GM21423 (cell line): ENCODE results near the gene HMCN1.

Source experiments
- ATAC-seq: cut with Tn5 transposase; IDR thresholded peaks from one replicate; pipeline ENCODE4 v1.9.1; 2021; ENCODE audit warnings: mild to moderate bottlenecking, moderate library complexity; ENCODE audit not compliant: unreplicated experiment

The HMCN1 gene

DNA sequence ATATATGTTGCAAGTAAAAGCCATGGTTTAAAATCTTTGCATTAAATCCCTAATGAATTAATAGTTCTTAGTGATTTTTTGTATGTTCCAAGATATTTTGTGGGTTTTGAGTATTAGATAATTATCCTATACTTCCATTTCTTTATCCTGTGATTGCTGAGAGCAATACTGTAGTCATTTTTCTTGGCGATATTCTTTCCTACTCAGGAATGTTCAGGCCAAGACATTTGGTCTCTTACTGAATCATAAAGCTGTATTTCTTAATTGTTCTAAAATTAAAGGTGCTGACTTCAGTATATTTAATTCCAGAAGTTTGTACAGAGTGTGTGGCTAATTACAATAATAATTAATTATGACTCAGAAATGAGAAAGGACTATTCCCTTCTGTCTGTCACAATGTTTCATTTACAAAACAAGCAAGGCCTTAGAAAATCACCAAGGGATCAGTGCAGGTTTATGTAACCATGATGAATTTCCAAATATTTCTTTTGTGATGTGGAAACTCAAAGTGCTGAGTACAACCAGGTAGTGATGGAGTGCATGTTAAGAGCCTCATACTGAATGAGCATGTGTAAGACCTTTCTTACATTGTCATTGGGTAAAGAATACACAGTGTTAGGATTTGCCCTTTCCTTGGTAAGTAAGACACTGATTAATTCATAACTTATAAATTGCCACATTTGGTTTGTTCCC, 161.2 kb downstream of the HMCN1 start:
- ATAC-seq, result no peak

DNA sequence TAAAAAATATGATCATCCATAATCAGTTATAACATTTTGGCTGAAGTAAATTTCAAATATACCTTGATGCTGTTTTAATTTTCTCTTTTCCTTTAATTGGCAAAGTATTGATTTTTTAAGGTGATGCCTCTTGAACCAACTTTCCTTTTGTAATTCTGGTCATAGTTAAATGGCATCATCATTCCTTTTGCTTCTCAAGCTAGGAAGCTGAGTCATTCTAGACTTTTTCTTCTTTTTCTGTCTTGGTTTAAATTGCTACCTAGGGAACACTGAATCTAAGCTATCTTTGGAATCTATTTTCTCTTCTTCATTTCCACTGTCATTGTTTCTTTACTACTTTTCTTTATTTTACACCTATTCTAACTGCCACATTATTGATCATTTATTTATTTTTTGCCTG, 162.7 kb downstream of the HMCN1 start:
- no peak for ATAC-seq

DNA sequence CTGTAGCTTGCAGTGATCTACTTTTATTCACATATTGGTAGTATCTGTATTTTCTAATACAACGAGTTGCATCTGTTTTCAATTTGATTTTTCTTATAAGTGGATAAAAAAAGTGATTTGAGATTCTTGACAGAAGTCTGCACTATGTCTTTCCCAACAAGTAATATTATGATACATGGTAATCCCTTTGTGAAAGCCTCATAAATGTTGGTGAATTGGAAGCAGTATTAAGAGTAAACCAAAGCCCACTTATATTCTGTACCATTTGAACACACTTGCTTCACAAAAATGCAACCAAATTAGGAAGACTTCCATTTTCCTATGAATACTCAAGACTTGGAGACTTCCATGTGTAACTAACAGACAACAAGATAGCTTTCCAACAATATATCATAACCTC, 172.0 kb downstream of the HMCN1 start:
- ATAC-seq, result no peak

DNA sequence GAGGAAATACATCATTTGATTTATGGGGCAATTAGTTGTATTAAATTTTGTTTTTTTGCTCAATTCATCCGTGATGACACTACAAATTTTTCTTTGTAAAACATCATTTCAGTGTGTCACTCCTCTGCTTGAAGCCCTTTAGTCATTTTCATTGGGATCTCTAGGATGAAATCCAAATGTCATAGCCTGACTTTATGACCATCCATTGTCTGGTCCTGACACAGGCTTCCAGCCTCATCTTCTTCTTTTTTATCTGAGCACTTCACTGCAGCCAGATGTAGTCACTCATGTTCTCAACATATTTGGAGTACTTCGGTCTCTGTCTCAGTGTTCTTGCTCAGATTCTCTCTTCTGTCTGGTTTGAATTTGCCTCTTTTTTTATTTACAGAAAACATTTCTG, 173.1 kb downstream of the HMCN1 start:
- ATAC-seq, result no peak

DNA sequence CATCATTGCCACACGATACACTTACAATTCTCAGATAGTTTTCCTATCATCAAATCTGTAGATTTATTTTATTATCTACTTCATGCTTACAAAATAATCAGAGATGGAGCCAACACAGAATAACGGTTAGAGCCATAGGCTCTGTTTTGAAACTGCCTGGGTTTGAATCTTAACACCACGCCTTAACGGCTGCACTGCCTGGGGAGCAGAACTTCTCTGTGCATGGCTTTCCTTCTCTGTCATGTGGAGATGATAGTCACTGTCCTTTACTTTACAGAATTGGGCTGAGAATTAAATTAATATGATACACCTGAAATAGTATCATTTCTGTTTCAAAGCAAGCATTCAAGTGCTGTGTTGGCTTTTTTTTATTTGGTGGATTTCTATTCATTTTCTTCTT, 177.8 kb downstream of the HMCN1 start:
- no peak for ATAC-seq

DNA sequence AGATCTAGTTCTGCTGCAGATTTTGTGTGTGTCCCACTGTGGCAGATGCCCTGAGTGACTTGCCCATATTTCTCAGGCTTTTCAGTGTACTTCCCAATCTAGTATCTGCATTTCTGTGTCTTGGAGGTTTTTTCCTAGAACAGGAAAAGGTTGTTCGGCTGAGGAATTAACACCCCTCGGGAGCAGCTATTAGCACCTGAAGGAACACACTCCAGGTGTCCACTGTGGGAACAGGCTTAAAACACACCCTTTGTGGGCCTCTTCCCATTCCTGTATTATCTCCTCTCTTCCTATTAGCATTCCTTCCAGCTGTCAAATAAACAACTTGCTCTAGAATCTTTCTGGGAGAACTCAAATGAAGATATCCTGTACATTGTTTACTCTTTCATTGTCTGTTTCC, 178.3 kb downstream of the HMCN1 start:
- ATAC-seq, result no peak

DNA sequence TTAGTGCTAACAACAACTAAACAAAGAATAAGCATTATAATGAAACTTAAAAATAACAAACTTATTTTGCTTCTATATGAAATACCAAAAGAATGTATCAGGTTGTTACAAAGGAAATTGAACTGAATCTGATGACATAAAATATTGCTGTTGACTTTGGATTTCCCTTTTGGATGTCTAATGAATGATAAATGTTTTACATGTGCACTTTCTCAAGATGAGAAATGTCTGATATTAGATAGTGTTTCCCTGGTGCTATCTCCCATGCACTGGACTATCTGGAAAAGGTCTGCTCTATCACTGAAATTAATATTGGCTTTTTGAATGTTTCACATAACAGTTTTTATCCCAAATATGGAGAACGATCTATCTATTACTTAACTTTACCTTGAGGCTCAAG, 179.9 kb downstream of the HMCN1 start:
- no peak for ATAC-seq

DNA sequence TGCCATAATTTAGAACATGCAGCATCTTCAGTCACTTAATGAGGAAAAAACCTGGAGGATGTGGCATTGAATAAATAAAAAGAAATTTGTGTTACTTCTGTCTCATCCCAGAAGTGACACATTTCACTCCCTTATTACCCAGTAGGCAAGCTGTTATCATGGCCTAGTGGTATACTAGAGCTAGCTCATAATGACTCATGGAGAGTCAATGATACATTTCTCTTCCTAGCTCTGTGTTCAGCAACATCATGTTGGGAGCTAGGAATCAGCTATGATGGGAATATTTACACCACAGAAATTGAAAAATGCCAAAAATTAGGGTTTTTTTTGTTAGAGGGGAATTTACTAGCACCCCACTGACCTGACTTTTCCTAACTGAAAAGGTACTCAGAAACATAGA, 182.7 kb downstream of the HMCN1 start:
- ATAC-seq, result no peak

DNA sequence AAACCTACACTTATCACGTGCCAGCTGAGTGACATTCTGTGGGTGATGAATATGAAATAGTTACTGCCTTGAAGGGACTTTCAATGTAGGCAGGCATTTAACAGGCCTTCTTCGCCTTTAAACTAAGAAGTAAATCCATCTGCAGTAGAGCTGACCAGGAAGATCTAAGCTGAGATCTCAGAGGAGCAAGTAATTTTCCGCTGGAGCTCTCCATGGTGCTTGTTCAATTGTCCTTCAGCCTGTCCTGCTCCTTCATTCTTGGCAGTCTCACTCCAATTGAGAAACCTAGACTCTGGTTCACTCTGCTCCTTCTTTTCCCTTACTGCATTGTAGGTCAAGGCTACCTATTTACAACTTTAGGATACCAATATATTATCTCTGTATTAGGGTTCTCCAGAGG, 183.5 kb downstream of the HMCN1 start:
- ATAC-seq, result no peak

DNA sequence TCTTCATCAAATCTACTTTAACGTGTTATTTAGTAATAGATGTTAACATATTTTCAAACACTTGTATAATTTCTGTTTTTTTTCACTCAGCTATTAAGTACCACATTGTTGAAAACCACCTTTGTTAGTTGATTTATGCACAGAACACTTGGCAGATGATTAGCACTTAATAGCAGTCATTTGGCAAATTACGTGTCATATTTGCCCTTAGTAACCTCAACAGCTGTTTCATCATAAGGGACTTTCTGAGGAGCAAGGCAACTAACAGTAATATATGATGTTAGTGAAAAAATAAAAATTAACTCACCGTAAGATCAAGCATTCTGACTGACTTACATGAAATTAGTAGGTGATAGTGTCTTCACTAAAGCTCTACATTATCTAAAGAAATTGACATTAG, 186.4 kb downstream of the HMCN1 start:
- no peak for ATAC-seq

DNA sequence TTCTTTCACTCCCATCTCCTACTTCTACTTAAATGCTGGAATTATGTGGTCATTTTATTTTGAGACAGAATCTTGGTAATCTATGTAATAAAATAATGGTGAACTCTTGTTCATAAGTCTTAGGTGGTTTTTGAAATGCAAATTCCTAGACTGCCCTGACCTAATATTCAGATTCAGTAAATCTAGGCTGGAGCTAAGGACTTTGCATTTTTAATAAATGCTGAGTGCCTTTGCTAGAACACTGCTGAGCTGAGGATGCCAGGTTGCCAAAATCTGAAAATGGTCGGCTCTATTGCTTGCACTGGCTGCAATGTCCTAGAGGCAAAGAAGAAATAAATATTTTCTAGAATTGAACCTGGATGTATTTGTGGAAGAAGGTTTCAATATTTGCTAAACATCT, 187.4 kb downstream of the HMCN1 start:
- ATAC-seq, result no peak

DNA sequence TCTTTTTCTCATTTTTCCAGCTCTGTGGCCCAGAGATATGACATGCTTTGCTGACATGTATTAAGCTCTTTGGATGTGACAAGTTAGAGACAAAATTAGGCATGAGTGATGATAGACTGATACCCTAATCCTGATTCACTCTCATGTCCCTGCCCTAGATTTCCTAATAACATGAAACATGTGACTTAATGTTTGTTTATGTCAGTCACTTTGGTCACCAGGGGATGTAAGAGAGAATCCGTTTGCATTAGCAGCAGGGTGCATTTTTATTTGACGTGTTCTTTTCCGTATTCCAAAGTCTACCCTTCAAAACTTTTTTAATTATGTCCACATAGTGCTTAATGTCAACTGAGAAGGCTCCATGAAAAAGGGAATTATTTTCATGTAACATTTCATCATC, 192.4 kb downstream of the HMCN1 start:
- ATAC-seq, result no peak

DNA sequence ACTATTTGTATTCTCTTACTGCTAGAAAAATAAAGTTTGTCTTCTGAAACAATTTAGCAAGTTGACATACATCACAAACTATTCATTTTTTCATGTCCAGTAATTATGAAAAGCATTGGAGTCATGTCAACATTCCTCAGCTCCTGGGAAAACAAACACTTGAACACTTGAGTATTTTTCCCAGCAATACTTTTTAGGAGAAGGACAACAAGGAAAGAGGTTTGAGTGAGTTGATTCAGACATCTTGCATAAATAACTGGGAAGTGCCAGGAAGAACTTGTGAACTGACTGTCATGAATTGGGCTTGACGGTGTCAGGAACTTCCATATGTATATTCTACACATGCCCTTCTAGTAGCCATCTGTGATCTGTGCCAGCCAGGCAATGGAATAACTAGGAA, 195.6 kb downstream of the HMCN1 start:
- no peak for ATAC-seq

DNA sequence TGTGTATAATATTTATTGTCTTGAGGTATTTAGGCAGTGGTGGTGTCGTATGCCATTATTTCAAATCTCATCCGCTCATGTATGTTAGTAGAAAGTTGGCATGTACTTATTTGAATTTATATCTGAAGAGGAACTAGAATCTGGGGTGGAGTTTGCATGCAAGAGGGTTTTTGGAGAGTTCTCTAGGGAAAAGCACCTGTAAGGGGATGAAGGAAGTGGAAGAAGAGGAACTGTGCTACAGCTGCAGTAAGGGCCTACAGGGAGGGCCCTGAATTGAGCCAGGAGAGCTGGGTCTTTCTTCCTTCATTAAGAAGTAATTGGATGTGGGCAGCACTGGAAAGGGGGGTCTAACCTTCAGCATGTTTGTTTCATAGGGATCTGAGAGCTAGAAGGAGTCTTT, 197.2 kb downstream of the HMCN1 start:
- ATAC-seq, result no peak

DNA sequence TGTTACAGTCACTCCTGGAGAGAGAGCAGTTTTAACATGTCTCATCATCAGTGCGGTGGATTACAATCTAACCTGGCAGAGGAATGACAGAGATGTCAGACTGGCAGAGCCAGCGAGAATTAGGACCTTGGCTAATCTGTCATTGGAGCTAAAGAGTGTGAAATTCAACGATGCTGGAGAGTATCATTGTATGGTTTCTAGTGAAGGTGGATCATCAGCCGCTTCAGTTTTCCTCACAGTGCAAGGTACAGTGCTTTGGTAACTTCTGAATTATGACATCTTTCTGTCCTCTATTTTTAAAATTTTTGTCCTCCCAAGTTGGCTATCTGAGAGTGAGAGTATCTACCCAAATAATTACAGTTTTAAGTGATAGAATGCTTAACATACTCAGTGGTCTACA, 199.4 kb downstream of the HMCN1 start:
- no peak for ATAC-seq

DNA sequence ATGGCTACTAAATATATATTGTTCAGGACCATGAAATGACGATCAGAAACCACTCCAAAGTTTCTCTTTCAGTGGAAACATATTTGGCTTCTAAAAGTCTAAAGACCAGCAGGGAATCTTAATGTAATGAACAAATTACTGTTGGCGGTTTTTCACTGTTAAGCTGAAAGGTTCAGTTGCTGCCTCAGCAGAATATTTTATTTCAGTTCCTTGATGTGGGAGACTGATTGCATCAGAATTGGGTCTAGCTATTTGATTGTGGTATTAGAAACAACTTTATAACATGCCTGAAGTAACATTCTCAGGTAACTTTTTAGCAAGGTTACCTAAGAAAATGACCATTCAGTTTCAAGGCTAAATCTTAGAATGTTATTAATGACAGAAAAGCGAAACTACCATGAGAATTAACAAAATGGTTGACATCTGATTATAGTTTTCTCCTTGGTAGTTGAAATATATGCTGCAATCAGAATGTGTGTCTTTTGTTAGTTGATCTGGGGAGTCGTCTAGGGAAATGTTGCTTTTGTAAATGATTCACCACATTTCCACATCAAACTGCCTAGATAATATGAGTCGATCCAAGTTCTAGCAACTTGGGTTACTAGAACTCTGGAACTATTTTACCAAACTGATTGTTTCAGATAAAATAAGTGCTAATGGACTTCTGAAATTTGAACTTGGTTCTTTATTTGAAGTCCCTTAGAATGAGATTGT, 200.4 kb downstream of the HMCN1 start:
- ATAC-seq, result no peak

DNA sequence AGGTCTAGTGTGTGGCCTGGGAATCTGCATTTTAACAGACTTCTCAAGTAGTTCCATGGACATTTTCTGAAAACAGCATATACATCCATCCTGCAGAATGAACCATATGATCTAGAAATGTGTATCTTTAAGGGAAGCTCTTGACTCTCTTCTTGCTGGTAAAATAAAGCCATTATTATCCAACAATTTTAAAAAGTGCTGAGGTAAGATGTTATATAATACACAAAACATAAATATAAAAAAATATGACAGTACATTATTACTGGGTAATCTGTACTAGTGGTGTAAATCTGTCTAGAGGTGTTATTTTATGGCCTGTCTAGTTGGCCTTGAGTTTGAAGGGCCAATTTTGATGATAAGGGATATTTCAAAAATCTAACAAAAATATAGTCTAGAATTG, 201.2 kb downstream of the HMCN1 start:
- ATAC-seq, result no peak

DNA sequence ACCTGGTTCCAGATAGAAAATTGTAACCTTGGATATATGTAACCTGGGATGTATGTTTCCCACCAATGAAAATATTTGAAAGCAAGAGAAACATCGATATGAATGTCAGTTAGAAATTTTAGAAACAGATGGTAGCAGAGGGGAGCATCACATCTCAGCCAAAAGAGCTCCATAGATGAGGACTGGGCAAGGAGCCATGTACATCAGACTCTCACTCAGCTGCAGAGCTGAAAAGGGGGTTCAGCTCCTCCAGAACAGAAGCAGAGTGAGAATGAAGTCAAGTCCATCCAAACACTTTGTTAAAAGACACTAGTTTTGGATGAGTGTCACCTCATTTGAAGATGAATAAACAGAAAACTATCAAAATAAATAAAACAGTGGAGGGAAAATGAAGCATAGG, 202.4 kb downstream of the HMCN1 start:
- ATAC-seq, result no peak

DNA sequence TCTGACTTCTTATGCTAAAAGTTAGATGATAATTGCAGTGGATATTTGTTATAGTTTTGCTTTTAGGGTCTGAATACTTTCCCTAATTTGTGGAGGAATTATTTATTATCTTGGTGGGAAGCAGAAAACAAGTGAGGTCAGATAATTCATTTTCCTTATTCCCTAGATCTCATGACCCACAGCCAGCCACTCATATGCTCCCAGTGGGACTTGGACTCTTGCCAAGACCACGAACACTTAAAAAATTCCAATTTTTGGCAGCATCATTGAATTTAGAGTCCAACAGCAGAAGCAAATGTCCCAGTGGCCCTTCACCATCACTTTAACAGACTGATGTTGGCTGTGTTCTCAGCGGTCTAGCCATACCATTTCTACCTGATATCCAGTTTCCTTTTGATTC, 204.2 kb downstream of the HMCN1 start:
- no peak for ATAC-seq

DNA sequence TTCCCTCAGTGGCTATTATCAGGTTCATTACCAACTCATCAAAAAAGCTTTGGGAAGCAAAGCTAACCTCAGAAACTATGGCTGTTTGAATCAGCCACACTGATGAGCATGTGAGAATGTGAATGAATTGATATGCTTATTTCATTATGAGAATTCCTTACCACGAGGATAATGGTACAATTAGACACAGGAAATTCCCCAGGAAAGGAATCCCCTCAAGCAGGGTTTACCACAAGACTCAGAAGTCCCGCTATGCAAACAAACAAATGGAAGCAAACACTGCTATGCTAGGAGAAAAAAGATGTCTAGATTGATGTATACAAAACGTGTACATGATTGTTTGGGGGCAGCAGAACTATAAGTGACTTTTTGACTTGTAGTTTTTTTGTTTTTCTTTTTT, 205.0 kb downstream of the HMCN1 start:
- no peak for ATAC-seq

DNA sequence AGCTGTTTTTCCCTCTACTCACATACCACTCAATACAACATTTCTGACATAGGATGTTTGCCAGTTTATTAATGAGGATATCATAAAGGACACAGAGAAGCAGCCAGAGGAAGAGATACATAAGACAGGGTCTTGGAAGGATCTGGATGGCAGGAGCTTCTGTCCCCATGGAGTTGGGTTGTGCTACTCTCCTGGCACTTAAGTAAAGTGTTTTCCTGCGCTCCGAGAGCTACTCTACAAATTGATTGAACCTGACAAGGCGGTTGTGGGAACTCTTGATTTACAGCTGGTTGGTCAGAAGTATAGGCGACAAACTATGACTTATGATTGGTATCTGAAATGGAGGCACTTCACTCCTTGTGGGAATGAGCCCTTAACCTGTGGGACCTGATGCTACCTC, 208.8 kb downstream of the HMCN1 start:
- ATAC-seq, result no peak

DNA sequence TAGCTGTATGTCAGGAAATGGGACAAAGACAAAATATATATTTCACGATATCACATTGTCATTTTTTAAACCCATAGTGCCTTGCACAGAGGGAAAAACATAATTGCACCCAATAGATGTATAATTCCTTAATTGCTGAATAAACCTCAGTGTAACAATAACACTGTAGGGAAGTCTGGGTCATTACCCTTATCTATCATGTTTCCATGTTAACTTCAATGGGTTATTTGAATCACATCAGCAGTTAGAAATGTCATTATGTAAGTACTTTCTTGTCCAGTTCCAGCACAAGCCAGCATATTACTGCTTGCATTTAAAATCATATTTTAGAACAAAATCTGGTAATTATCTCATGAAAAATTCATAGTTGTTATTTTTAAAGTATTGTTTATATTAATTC, 222.7 kb downstream of the HMCN1 start:
- ATAC-seq, result no peak
